Sigmoid colon (tissue), 4 donors: ENCODE measurements around the gene UBL4B.

Experiments
- POLR2A ChIP-seq, 2 donors: fragments of 450-650 bp; IDR thresholded peaks; one replicate each; pipeline ENCODE4 v1.6.1; 2016; ENCODE audit warnings: antibody characterized with exemption in 2 of 2, mild to moderate bottlenecking in 2 of 2, moderate library complexity in 2 of 2
- POLR2AphosphoS5 ChIP-seq, 4 donors: sonication (generic); formaldehyde crosslinking; IDR thresholded peaks; one replicate each; pipeline ENCODE4 v1.6.1; 2017; ENCODE audit warnings: antibody characterized with exemption in 4 of 4
- TF ChIP-seq, protein P1 (sequence below), 4 experiments: fragments of 450-650 bp in 3 of 4; fragments of 200-600 bp in 1 of 4; IDR thresholded peaks; one replicate each; pipeline ENCODE4 v1.5.1; 2016 to 2019; ENCODE audit warnings: antibody characterized with exemption in 4 of 4, mild to moderate bottlenecking in 3 of 4, moderate library complexity in 2 of 4

DNA sequence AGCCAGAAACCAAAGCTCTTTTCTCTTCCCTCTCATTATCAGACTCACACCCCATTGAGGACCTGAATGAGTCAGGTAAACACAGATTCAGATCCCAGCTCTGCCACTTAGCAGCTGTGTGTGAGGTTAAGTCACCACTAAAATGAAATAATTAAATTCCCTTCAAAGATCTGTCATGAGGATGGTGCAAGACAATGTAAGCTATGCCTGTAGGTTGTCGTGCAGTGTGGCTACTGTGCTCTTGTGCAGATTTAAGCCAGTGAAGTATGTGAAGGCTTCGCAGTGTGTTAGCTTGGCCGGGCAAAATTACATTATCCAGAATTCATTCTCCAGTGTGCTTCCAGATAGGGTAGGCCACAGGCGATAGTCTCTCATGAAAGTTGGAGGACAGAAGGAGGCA is 13.6 kb downstream of the UBL4B start:
- TF ChIP-seq, protein P1, sequence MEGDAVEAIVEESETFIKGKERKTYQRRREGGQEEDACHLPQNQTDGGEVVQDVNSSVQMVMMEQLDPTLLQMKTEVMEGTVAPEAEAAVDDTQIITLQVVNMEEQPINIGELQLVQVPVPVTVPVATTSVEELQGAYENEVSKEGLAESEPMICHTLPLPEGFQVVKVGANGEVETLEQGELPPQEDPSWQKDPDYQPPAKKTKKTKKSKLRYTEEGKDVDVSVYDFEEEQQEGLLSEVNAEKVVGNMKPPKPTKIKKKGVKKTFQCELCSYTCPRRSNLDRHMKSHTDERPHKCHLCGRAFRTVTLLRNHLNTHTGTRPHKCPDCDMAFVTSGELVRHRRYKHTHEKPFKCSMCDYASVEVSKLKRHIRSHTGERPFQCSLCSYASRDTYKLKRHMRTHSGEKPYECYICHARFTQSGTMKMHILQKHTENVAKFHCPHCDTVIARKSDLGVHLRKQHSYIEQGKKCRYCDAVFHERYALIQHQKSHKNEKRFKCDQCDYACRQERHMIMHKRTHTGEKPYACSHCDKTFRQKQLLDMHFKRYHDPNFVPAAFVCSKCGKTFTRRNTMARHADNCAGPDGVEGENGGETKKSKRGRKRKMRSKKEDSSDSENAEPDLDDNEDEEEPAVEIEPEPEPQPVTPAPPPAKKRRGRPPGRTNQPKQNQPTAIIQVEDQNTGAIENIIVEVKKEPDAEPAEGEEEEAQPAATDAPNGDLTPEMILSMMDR (IDR thresholded peaks at IDR 0.05): no peak
- TF ChIP-seq POLR2A (IDR thresholded peaks at IDR 0.05) (no peak), POLR2AphosphoS5 (IDR thresholded peaks at IDR 0.05) (no peak)
